CD4-positive, CD25-positive, alpha-beta regulatory T cell (primary cell): ENCODE results near the gene SPINT2. TPM values are rescaled to one million over a fixed set of nuclear protein-coding genes. Genes with fewer than 3 reads are reported as not detected.
"Not testable (repeated sequence)": the region's sequence is repeated elsewhere in the genome, so short reads cannot be mapped to it uniquely, and the experiment has no call there.

Experiments used
- ATAC-seq, 2 donors: fragments of 150-1000 bp; cut with Tn5 transposase; one replicate each; pipeline ENCODE4 v1.10.0; 2021; ENCODE audit warnings: low read depth in 2 of 2, moderate number of reproducible peaks in 2 of 2, moderate library complexity in 1 of 2
- DNase-seq, 3 donors: peaks; one replicate each; pipeline versions ENCODE4 v3.0.0 to v3.0.0-alpha.2; 2012 to 2022; ENCODE audit warnings: mixed read lengths in 1 of 3
- H3K27ac ChIP-seq: one replicate; pipeline ENCODE4 v1.7.0; 2013; ENCODE audit warnings: mild to moderate bottlenecking, low read length; ENCODE audit not compliant: insufficient read depth, poor library complexity, severe bottlenecking
- H3K27me3 ChIP-seq: one replicate; pipeline ENCODE4 v1.7.0; 2013; ENCODE audit warnings: low read length; ENCODE audit not compliant: control insufficient read depth, insufficient read depth
- H3K36me3 ChIP-seq: one replicate; pipeline ENCODE4 v1.7.0; 2013; ENCODE audit warnings: mild to moderate bottlenecking, low read length, moderate library complexity; ENCODE audit not compliant: control insufficient read depth, insufficient read depth
- H3K4me1 ChIP-seq: 2 replicates; pipeline ENCODE4 v1.7.0; 2013; ENCODE audit warnings: mild to moderate bottlenecking, low read length; ENCODE audit not compliant: insufficient read depth, control insufficient read depth, poor library complexity, severe bottlenecking
- H3K4me3 ChIP-seq: one replicate; pipeline ENCODE4 v1.7.0; 2013; ENCODE audit warnings: low read depth, mild to moderate bottlenecking, low read length, moderate library complexity
- H3K9me3 ChIP-seq, 2 experiments: 1 replicate in 1 of 2; 2 replicates in 1 of 2; pipeline ENCODE4 v1.7.0; 2013; ENCODE audit warnings: low read length in 2 of 2, mild to moderate bottlenecking in 1 of 2, moderate library complexity in 1 of 2; ENCODE audit not compliant: control insufficient read depth in 2 of 2
- H3K27ac Mint-ChIP-seq, 3 donors: one replicate each; pipeline ENCODE4 v1.8.0; 2020 to 2022; ENCODE audit warnings: mild to moderate bottlenecking in 3 of 3, mixed read lengths in 3 of 3, moderate library complexity in 2 of 3
- H3K27me3 Mint-ChIP-seq: one replicate; pipeline ENCODE4 v1.8.0; 2022; ENCODE audit warnings: mild to moderate bottlenecking, mixed read lengths
- H3K36me3 Mint-ChIP-seq: one replicate; pipeline ENCODE4 v1.8.0; 2020; ENCODE audit warnings: mixed read lengths
- H3K4me1 Mint-ChIP-seq, 4 donors: one replicate each; pipeline ENCODE4 v1.8.0; 2020 to 2022; ENCODE audit warnings: mixed read lengths in 4 of 4, mild to moderate bottlenecking in 1 of 4
- H3K4me3 Mint-ChIP-seq, 4 donors: one replicate each; pipeline ENCODE4 v1.8.0; 2020 to 2022; ENCODE audit warnings: mild to moderate bottlenecking in 4 of 4, mixed read lengths in 4 of 4, moderate library complexity in 3 of 4
- H3K9me3 Mint-ChIP-seq, 7 donors: one replicate each; pipeline ENCODE4 v1.8.0; 2020 to 2022; ENCODE audit warnings: mixed read lengths in 7 of 7, mild to moderate bottlenecking in 3 of 7, moderate library complexity in 2 of 7
- polyA plus RNA-seq, 4 donors: library from polyadenylated mRNA; unstranded; fragments of 300-500 nt; fragmentation: Illumina TruSeq; gene quantifications; one replicate each; pipeline ENCODE4 v1.2.3, GENCODE V29; 2021
- total RNA-seq: library from RNA; stranded (reverse); gene quantifications from one replicate; pipeline ENCODE4 v1.2.3, GENCODE V29; 2022

Gene SPINT2
- total and polyA plus RNA-seq, 5 donors from 2014 or later: 15.6 to 70.4 (median 40.0) TPM

GRCh38 chr19:38230506-38231133 lies 33.8 kb upstream of the SPINT2 start:
- not testable (repeated sequence) for DNase-seq, H3K27me3 ChIP-seq, H3K36me3 Mint-ChIP-seq, H3K9me3 Mint-ChIP-seq, H3K4me3 ChIP-seq, H3K27ac Mint-ChIP-seq, ATAC-seq, H3K4me3 Mint-ChIP-seq, H3K9me3 ChIP-seq, H3K27ac ChIP-seq, H3K36me3 ChIP-seq
- Mint-ChIP-seq H3K4me1 (peaks cover 0 to 18% (median 8%) of the 10 kb centered on the region in 4 donors), H3K27me3 (peaks cover 52% of the 10 kb centered on the region)
- peaks cover 10% of the 10 kb centered on the region for H3K4me1 ChIP-seq

DNA sequence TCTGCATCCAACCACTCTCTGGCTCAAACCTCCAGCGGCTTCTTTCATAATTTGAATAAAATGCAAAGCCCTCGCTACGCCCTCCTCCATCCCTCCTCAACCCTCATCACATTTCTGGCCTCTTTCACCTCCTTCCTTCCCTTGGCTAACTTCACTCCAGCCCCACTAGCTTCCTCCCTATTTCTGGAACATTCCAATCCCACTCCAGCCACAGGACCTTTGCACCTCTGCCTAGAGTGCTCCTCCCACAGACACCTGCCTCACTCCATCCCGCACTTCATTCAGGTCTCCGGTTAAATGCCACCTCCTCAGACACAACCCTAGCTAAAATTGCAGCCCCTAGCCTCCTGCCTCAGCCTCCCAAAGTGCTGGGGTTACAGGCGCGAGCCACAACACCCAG lies 32.5 kb upstream of the SPINT2 start:
- no peak overlapping the region for H3K4me3 ChIP-seq
- H3K9me3 ChIP-seq: no peaks in the 10 kb centered on the region
- no peaks in the 10 kb centered on the region for H3K9me3 Mint-ChIP-seq
- H3K36me3 Mint-ChIP-seq: peaks cover under 1% of the 10 kb centered on the region
- H3K27ac Mint-ChIP-seq: no peak overlapping the region
- ATAC-seq (no peak), DNase-seq (no peak)
- peak overlapping the region in 1 of 4 donors; percentile 12 for H3K4me3 Mint-ChIP-seq
- H3K27me3 Mint-ChIP-seq: peaks cover 42% of the 10 kb centered on the region
- H3K4me1 Mint-ChIP-seq: peaks cover 0 to 16% (median 7%) of the 10 kb centered on the region in 4 donors
- peaks cover 10% of the 10 kb centered on the region for H3K4me1 ChIP-seq
- H3K36me3 ChIP-seq: no peaks in the 10 kb centered on the region
- peaks cover 10% of the 10 kb centered on the region for H3K27me3 ChIP-seq
- no peak overlapping the region for H3K27ac ChIP-seq

GRCh38 chr19:38233740-38234251 lies 30.6 kb upstream of the SPINT2 start:
- Mint-ChIP-seq H3K9me3 (no peaks in the 10 kb centered on the region), H3K27ac (no peak overlapping the region), H3K36me3 (no peaks in the 10 kb centered on the region), H3K4me1 (peaks cover 0 to 6% (median 2%) of the 10 kb centered on the region in 4 donors), H3K27me3 (peaks cover 28% of the 10 kb centered on the region), H3K4me3 (no peak overlapping the region)
- no peak overlapping the region for H3K27ac ChIP-seq
- H3K4me1 ChIP-seq: peaks cover 5% of the 10 kb centered on the region
- no peaks in the 10 kb centered on the region for H3K9me3 ChIP-seq
- H3K4me3 ChIP-seq: no peak overlapping the region
- H3K27me3 ChIP-seq: peaks cover 10% of the 10 kb centered on the region
- ATAC-seq (peak in 1 of 2 donors; percentile 41), DNase-seq (peak; percentile 48 to 76 (median 50))
- no peaks in the 10 kb centered on the region for H3K36me3 ChIP-seq

- ATAC-seq: no peak
- H3K27me3 Mint-ChIP-seq: peaks cover 28% of the 10 kb centered on the region
- DNase-seq: no peak
- no peak overlapping the region for H3K4me3 ChIP-seq
- H3K4me3 Mint-ChIP-seq: no peak overlapping the region
- peaks cover 10% of the 10 kb centered on the region for H3K27me3 ChIP-seq
- H3K9me3 Mint-ChIP-seq: peaks cover 0 to under 1% (median 0%) of the 10 kb centered on the region in 7 donors
- peaks cover 0 to 4% (median 2%) of the 10 kb centered on the region in 4 donors for H3K4me1 Mint-ChIP-seq
- no peaks in the 10 kb centered on the region for H3K36me3 ChIP-seq
- H3K4me1 ChIP-seq: no peaks in the 10 kb centered on the region
- H3K36me3 Mint-ChIP-seq: no peaks in the 10 kb centered on the region
- H3K27ac Mint-ChIP-seq: no peak overlapping the region
- no peak overlapping the region for H3K27ac ChIP-seq
- H3K9me3 ChIP-seq: no peaks in the 10 kb centered on the region
These were observed 29.8 kb upstream of the SPINT2 start for GRCh38 chr19:38234615-38235014.

- no peaks in the 10 kb centered on the region for H3K9me3 ChIP-seq
- H3K4me1 Mint-ChIP-seq: peaks cover 0 to 3% (median 2%) of the 10 kb centered on the region in 4 donors
- no peaks in the 10 kb centered on the region for H3K36me3 Mint-ChIP-seq
- H3K4me3 ChIP-seq: no peak overlapping the region
- DNase-seq: no peak
- ATAC-seq: no peak
- no peak overlapping the region for H3K27ac Mint-ChIP-seq
- H3K36me3 ChIP-seq: no peaks in the 10 kb centered on the region
- no peaks in the 10 kb centered on the region for H3K27me3 ChIP-seq
- H3K27ac ChIP-seq: no peak overlapping the region
- peaks cover 0 to 3% (median 0%) of the 10 kb centered on the region in 7 donors for H3K9me3 Mint-ChIP-seq
- no peak overlapping the region for H3K4me3 Mint-ChIP-seq
- H3K4me1 ChIP-seq: peaks cover 3% of the 10 kb centered on the region
- H3K27me3 Mint-ChIP-seq: peaks cover 18% of the 10 kb centered on the region
These were observed 24.6 kb upstream of the SPINT2 start for GRCh38 chr19:38239816-38240215.

DNA sequence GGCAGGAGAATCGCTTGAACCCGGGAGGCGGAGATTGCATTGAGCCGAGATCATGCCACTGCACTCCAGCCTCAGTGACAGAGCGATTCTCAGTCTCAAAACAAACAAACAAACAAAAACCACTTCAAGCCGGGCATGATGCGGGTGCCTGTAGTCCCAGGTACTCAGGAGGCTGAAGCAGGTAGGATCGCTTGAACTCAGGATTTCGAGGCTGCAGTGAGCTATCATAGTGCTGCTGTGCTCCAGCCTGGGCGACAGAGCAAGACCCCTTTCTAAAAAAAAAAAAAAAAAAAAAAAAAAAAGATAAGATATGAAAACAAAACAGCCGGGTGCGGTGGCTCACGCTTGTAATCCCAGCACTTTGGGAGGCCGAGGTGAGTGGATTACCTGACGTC lies 21.1 kb upstream of the SPINT2 start:
- no peak for DNase-seq
- H3K4me1 Mint-ChIP-seq: peaks cover 0 to 3% (median 2%) of the 10 kb centered on the region in 4 donors
- H3K27me3 ChIP-seq: no peaks in the 10 kb centered on the region
- peaks cover 0 to 3% (median 0%) of the 10 kb centered on the region in 7 donors for H3K9me3 Mint-ChIP-seq
- H3K4me1 ChIP-seq: peaks cover 3% of the 10 kb centered on the region
- no peaks in the 10 kb centered on the region for H3K36me3 Mint-ChIP-seq
- no peak overlapping the region for H3K27ac ChIP-seq
- no peaks in the 10 kb centered on the region for H3K36me3 ChIP-seq
- peaks cover 18% of the 10 kb centered on the region for H3K27me3 Mint-ChIP-seq
- no peaks in the 10 kb centered on the region for H3K9me3 ChIP-seq
- no peak overlapping the region for H3K27ac Mint-ChIP-seq
- no peak overlapping the region for H3K4me3 ChIP-seq
- H3K4me3 Mint-ChIP-seq: no peak overlapping the region
- ATAC-seq: no peak

DNA sequence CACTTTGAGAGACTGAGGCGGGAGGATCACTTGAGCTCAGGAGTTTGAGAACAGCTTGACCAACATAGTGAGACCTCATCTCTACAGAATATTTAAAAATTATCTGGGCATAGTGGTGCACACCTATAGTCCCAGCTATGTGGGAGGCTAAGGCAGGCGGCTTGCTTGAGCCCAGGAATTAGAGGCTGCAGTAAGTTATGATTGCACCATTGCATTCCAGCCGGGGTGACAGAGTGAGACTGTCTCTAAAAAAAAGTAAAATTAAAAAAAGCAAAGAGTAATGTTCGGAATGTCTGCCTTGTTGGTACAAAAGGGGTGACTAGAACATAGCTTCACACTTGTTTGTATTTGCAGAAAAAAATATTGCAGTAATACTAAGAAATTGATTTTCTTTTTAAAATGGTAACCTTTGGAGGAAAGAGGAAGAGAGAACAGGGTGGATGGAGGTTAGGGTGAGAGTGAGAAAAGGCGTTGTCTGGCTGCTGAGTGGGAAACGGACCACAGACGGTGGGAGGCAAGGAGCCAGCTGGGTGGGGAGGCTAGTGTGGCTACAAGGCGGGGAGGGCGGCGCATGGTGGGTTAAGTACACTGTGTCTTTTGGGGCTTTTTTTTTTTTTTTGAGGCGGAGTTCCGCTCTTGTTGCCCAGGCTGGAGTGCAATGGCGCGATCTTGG lies 18.4 kb upstream of the SPINT2 start:
- no peaks in the 10 kb centered on the region for H3K9me3 Mint-ChIP-seq
- H3K36me3 ChIP-seq: no peaks in the 10 kb centered on the region
- DNase-seq: no peak
- peaks cover 0 to 3% (median 2%) of the 10 kb centered on the region in 4 donors for H3K4me1 Mint-ChIP-seq
- no peak overlapping the region for H3K27ac ChIP-seq
- H3K36me3 Mint-ChIP-seq: no peaks in the 10 kb centered on the region
- H3K4me3 ChIP-seq: no peak overlapping the region
- H3K27me3 ChIP-seq: no peaks in the 10 kb centered on the region
- ATAC-seq: no peak
- peaks cover 3% of the 10 kb centered on the region for H3K4me1 ChIP-seq
- H3K27ac Mint-ChIP-seq: no peak overlapping the region
- H3K27me3 Mint-ChIP-seq: peaks cover 9% of the 10 kb centered on the region
- no peaks in the 10 kb centered on the region for H3K9me3 ChIP-seq
- no peak overlapping the region for H3K4me3 Mint-ChIP-seq
